Chondrocyte (in vitro differentiated cells): ENCODE measurements around the gene EXOC3L1. TPM values are rescaled to one million over a fixed set of nuclear protein-coding genes. Genes with fewer than 3 reads are reported as not detected.
A peak's percentile ranks its signal among the peaks of the same experiment; 100 is the strongest.

Source experiments
- DNase-seq: peaks from one replicate; pipeline ENCODE4 v3.0.0; 2021; ENCODE audit warnings: mixed read lengths, low spot score
- H3K27ac Mint-ChIP-seq: one replicate; pipeline ENCODE4 v1.8.0; 2021; ENCODE audit warnings: mild to moderate bottlenecking, moderate library complexity, mixed read lengths; ENCODE audit not compliant: unreplicated experiment
- H3K27me3 Mint-ChIP-seq: 2 replicates; pipeline ENCODE4 v1.8.0; 2021; ENCODE audit warnings: low read depth, mixed read lengths
- H3K36me3 Mint-ChIP-seq: 2 replicates; pipeline ENCODE4 v1.8.0; 2021; ENCODE audit warnings: low read depth, mixed read lengths
- H3K4me1 Mint-ChIP-seq: 2 replicates; pipeline ENCODE4 v1.8.0; 2021; ENCODE audit warnings: low read depth, mild to moderate bottlenecking, mixed read lengths
- H3K4me3 Mint-ChIP-seq: one replicate; pipeline ENCODE4 v1.8.0; 2021; ENCODE audit warnings: mild to moderate bottlenecking, moderate library complexity, mixed read lengths; ENCODE audit not compliant: unreplicated experiment
- H3K9me3 Mint-ChIP-seq: 2 replicates; pipeline ENCODE4 v1.8.0; 2021; ENCODE audit warnings: low read depth, mixed read lengths
- long read RNA-seq: library from polyadenylated mRNA; stranded (forward); transcript quantifications from one replicate; pipeline ENCODE4 v2.0.0, GENCODE V29; 2021
- total RNA-seq: library from RNA; stranded (reverse); gene quantifications from 3 replicates; pipeline ENCODE4 v1.2.1, GENCODE V29; 2021
- TF ChIP-seq, protein P1 (sequence below): fragments of 200-600 bp; sonication (generic); IDR thresholded peaks from 2 replicates; pipeline ENCODE4 v1.5.0; 2021; ENCODE audit warnings: antibody characterized with exemption, mild to moderate bottlenecking, moderate library complexity

The EXOC3L1 gene, protein sequence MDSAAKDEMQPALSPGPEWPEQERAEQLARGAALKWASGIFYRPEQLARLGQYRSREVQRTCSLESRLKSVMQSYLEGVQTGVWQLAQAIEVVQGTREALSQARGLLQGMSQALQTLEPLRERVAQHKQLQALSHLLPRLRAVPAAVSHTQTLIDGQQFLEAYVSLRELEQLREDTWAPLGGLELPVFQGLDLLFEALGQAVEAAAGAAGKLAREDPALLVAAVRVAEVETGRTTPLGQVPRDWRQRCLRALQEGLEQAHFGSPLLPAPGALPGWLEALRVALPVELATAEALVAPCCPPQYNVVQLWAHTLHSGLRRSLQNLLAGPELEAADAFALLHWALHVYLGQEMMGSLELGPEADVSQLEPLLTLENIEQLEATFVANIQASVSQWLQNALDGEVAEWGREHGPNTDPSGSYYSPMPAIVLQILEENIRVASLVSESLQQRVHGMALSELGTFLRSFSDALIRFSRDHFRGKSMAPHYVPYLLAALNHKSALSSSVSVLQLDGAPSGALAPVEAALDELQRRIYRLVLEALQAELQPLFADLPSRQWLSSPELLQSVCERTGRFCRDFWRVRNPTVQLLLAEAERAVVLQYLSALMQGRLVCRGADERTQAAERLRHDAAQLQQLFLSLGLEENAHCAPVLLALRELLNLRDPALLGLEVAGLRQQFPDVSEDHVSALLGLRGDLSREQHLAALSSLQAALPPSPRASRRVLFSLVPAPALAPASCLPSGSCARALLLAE
- total RNA-seq: not detected in 3 replicates
- long read RNA-seq: 0 reads

DNA sequence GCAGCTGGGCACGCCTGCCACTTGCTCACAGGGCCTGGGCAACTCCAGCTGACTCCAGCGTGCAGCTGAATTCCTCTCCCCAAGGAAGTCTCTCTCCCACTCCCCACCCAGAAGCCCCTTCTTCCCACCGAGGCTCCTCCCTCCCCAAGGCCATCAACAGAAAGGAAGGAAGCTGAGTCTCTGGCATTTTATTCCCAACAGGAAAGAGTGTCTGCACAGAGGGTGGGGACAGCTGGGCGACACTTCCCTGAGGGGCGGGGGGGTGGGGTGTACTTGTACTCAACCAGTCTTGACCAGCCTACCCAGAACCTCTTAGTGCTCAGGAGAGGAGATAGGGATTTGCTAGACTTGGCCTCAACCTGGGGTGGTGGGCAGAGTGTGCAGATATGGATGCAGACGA is at the start of gene EXOC3L1:
TSS of gene EXOC3L1 (minus strand) at position 96 of the 400 bp plus-strand sequence. CDS start 460 bp downstream, outside the sequence.
- no peak within 1 kb of the TSS for H3K4me3 Mint-ChIP-seq
- no peak within 1 kb of the TSS for H3K27ac Mint-ChIP-seq
- H3K27me3 Mint-ChIP-seq: no peaks in the 10 kb centered on the region
- H3K4me1 Mint-ChIP-seq: peaks cover 35% of the 10 kb centered on the region
- TF ChIP-seq, protein P1, sequence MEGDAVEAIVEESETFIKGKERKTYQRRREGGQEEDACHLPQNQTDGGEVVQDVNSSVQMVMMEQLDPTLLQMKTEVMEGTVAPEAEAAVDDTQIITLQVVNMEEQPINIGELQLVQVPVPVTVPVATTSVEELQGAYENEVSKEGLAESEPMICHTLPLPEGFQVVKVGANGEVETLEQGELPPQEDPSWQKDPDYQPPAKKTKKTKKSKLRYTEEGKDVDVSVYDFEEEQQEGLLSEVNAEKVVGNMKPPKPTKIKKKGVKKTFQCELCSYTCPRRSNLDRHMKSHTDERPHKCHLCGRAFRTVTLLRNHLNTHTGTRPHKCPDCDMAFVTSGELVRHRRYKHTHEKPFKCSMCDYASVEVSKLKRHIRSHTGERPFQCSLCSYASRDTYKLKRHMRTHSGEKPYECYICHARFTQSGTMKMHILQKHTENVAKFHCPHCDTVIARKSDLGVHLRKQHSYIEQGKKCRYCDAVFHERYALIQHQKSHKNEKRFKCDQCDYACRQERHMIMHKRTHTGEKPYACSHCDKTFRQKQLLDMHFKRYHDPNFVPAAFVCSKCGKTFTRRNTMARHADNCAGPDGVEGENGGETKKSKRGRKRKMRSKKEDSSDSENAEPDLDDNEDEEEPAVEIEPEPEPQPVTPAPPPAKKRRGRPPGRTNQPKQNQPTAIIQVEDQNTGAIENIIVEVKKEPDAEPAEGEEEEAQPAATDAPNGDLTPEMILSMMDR: no peak
- DNase-seq: no peak
- H3K36me3 Mint-ChIP-seq: peaks cover 6% of the 10 kb centered on the region
- no peaks in the 10 kb centered on the region for H3K9me3 Mint-ChIP-seq

DNA sequence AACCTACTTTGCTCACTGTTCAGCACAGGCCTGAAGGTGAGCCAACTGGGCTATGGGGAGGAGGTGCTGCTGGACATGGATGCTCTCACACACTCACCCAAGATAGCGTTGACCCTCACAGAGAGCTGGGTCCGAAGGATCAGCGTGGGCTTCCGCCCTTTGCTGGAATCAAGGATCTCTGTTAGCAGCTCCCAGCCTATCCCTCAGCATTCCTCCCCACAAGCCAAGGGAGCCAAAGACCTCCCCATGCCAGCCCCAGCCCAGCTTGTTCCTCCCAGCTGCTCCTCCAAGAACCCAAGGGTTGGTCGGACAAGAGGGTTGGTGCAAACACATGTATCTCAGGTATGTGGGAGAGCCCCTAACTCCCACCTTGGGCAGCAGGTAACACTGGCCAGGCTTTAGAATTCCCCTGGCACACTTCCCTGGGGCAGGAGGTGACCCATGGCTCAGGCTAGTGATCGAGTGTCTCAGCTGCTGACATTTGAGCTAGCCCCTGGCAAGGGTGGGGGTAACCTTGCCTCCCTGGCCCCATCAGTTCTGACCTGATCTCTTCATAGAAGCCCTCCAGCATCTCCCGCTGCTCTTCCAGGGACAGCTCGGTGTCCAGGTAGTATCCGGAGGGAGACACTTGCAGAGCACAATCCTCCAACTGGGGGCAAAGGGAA is 49.0 kb upstream of the EXOC3L1 start:
- no peaks in the 10 kb centered on the region for H3K27me3 Mint-ChIP-seq
- DNase-seq: peak; percentile 52
- H3K9me3 Mint-ChIP-seq: no peaks in the 10 kb centered on the region
- peaks cover 35% of the 10 kb centered on the region for H3K4me1 Mint-ChIP-seq
- H3K27ac Mint-ChIP-seq: no peak overlapping the region
- H3K4me3 Mint-ChIP-seq: no peak overlapping the region
- TF ChIP-seq, protein P1: no peak
- H3K36me3 Mint-ChIP-seq: peaks cover 18% of the 10 kb centered on the region

DNA sequence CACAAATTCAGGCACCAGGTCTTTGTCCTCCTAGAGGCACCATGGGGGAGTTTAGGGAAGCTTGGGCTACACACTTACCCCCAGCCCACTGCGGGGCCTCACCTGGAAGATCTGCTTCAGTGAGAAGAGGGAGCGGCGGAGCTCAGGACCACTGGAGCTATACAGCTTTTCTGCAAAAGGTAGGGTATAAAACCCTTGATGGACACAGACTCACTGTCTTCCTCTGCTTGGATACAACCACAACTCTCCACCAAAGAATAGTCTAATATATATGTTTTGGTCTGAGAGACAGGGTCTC is 48.3 kb upstream of the EXOC3L1 start:
- no peak for DNase-seq
- Mint-ChIP-seq H3K36me3 (peaks cover 21% of the 10 kb centered on the region), H3K27me3 (no peaks in the 10 kb centered on the region), H3K4me3 (no peak overlapping the region), H3K27ac (no peak overlapping the region), H3K9me3 (no peaks in the 10 kb centered on the region), H3K4me1 (peaks cover 30% of the 10 kb centered on the region)
- TF ChIP-seq, protein P1: no peak

DNA sequence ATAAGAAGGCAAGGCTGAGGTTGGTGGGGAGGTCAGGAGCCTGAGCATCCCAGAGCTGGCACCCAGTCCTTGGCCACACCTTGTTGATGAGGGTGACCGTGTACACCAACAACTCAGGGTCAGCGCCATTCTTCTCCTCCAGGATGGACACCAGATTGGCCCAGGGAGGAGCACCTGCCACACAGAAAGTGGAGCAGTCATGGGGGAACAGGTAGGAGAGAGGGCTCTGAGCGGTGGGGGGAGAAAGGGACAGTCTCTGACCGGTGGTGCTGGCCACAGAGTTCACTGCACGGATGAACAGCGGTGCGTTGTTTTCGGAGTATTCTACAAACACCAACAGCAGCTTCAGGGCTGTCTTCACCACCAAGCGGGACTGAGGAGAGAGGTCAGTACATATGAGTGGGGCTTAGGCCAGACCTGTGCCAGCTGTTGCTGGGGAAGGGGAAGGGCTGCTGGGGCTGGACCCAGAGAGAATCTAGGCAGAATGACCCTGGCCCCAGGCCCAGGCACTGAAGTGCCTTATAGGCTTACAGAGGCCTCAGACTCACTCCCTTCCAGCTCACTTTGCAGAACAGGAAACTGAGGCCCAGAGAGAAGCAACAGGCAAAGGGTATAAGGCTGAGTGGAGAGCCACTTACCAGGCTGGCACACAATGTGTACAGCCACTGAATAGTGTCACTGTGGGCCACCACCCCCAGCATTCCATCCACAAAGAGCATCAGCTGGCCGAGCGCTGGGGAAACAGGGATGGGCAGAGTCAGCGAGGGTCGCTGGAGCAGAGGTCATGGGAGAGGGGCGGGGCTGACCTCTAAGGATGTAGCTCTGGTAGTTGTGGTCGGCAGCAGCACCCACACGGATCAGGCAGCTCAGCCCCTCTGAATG is 47.7 kb upstream of the EXOC3L1 start:
- Mint-ChIP-seq H3K27ac (no peak overlapping the region), H3K4me1 (peaks cover 29% of the 10 kb centered on the region), H3K4me3 (no peak overlapping the region), H3K36me3 (peaks cover 21% of the 10 kb centered on the region), H3K9me3 (no peaks in the 10 kb centered on the region), H3K27me3 (no peaks in the 10 kb centered on the region)
- TF ChIP-seq, protein P1: no peak
- peak; percentile 84 for DNase-seq
